PFSK-1 (cell line): ENCODE measurements around the gene TSKS.

Experiments used
- POLR2AphosphoS5 ChIP-seq: IDR thresholded peaks from 2 replicates; pipeline ENCODE4 v1.6.1; 2012; ENCODE audit warnings: low read depth, mild to moderate bottlenecking, control low read depth, low read length, moderate library complexity
- SIN3A ChIP-seq: IDR thresholded peaks from 2 replicates; pipeline ENCODE4 v1.6.1; 2012; ENCODE audit warnings: mild to moderate bottlenecking, low read length, moderate library complexity, borderline replicate concordance; ENCODE audit not compliant: insufficient read depth
- TAF1 ChIP-seq: IDR thresholded peaks from 2 replicates; pipeline ENCODE4 v1.6.1; 2012; ENCODE audit warnings: low read length, control low read depth, borderline replicate concordance; ENCODE audit not compliant: insufficient read depth
- TF ChIP-seq, protein P1 (sequence below), 2 experiments: IDR thresholded peaks; 2 replicates each; pipeline versions ENCODE4 v1.6.1 to v1.8.0; 2011 to 2012; ENCODE audit warnings: low read depth in 2 of 2, low read length in 2 of 2, control low read depth in 1 of 2, inconsistent platforms in 1 of 2, mild to moderate bottlenecking in 1 of 2, moderate library complexity in 1 of 2; ENCODE audit not compliant: insufficient read depth in 1 of 2

DNA sequence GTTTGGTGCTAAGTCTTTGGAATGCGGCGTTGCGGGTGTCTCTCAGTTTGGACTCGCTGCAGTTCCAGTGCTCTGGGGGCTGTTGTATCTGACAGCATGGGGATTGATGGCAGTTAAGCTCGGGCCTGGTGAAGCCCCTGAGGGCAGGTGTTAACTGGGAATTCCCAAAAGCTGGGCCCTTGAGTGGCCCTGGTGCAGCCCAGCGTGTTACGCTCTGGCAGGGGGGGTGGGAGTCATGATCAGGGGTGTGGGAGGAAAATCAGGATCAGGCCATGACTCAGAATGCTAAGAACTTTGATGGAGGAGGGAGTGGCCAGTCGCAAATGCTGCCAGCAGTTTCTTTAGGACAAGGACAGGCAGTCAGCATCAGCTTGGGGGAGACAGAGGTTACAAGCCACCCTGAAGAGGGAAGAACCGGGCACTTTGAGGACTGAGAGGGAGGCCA is 23.3 kb upstream of the TSKS start:
- TF ChIP-seq, protein P1, sequence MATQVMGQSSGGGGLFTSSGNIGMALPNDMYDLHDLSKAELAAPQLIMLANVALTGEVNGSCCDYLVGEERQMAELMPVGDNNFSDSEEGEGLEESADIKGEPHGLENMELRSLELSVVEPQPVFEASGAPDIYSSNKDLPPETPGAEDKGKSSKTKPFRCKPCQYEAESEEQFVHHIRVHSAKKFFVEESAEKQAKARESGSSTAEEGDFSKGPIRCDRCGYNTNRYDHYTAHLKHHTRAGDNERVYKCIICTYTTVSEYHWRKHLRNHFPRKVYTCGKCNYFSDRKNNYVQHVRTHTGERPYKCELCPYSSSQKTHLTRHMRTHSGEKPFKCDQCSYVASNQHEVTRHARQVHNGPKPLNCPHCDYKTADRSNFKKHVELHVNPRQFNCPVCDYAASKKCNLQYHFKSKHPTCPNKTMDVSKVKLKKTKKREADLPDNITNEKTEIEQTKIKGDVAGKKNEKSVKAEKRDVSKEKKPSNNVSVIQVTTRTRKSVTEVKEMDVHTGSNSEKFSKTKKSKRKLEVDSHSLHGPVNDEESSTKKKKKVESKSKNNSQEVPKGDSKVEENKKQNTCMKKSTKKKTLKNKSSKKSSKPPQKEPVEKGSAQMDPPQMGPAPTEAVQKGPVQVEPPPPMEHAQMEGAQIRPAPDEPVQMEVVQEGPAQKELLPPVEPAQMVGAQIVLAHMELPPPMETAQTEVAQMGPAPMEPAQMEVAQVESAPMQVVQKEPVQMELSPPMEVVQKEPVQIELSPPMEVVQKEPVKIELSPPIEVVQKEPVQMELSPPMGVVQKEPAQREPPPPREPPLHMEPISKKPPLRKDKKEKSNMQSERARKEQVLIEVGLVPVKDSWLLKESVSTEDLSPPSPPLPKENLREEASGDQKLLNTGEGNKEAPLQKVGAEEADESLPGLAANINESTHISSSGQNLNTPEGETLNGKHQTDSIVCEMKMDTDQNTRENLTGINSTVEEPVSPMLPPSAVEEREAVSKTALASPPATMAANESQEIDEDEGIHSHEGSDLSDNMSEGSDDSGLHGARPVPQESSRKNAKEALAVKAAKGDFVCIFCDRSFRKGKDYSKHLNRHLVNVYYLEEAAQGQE (IDR thresholded peaks at IDR 0.05; ENCODE audit: insufficient read depth in 1 of 2, low read depth in 2 of 2, low read length in 2 of 2): no peak
- TF ChIP-seq POLR2AphosphoS5 (no peak), TAF1 (no peak), SIN3A (no peak)
